ENCODE measurements around the gene TAP1. TPM values are rescaled to one million over a fixed set of nuclear protein-coding genes. Genes with fewer than 3 reads are reported as not detected.

TAP1 gene
- total and polyA plus RNA-seq, 4 donors = 15.3 to 21.3 (median 20.2) TPM

GRCh38 chr6:32842690-32843089, 10.8 kb downstream of the TAP1 start:
- H3K9me3 ChIP-seq (ENCODE audit: control insufficient read depth, insufficient read depth, low read length) = no peaks in the 10 kb centered on the region
- no peak overlapping the region for H3K4me3 ChIP-seq (ENCODE audit: low read depth, low read length)
- H3K27me3 ChIP-seq (ENCODE audit: control insufficient read depth, insufficient read depth, low read length) = peaks cover 10% of the 10 kb centered on the region
- H3K36me3 ChIP-seq (ENCODE audit: control insufficient read depth, insufficient read depth, low read length) = peaks cover 14% of the 10 kb centered on the region
- 92% methylated on average over 6 of the region's 8 CpGs for WGBS (ENCODE audit: insufficient coverage)
- DNase-seq (ENCODE audit: low read depth in 4 of 6, low spot score in 6 of 6) = no peak
- H3K4me1 ChIP-seq (ENCODE audit: control insufficient read depth, insufficient read depth, low read length) = peaks cover 25% of the 10 kb centered on the region
- no peak overlapping the region for H3K27ac ChIP-seq (ENCODE audit: low read depth, low read length)

DNA sequence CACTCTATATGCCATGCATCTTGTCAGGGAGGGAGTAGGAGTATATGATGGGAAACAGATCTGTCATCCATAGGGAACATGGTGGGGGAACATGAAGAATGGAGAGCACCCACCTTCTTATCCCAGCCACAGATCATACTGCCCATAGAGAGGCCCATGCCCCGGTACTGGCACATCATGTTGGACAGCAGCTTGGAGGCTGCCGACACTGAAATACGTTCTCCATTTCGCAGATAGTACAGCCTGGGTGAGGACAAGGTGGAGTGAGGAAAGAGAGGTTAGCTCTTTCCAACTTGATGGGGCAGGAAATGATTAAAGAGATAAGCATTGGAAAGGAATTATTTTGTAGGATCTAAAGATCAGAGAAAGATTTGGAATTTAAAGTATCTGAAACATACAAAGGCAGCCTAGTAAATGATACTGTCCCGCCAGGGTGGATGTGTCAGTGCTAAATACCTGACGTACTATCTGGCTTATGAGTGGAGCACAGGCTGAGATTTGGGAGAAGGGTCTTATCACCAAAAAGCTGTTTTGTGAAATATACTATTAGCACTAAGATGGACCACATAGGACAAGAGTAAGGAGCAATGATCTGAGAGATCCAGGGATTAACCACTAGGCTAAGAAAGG, 11.4 kb downstream of the TAP1 start:
- no peak for DNase-seq (ENCODE audit: low read depth in 4 of 6, low spot score in 6 of 6)
- Histone ChIP-seq H3K9me3 (ENCODE audit: control insufficient read depth, insufficient read depth, low read length) (no peaks in the 10 kb centered on the region), H3K4me3 (ENCODE audit: low read depth, low read length) (no peak overlapping the region), H3K27ac (ENCODE audit: low read depth, low read length) (no peak overlapping the region), H3K4me1 (ENCODE audit: control insufficient read depth, insufficient read depth, low read length) (peaks cover 27% of the 10 kb centered on the region), H3K36me3 (ENCODE audit: control insufficient read depth, insufficient read depth, low read length) (peaks cover 10% of the 10 kb centered on the region), H3K27me3 (ENCODE audit: control insufficient read depth, insufficient read depth, low read length) (peaks cover 10% of the 10 kb centered on the region)
- 100% methylated on average over 4 of the region's 6 CpGs for WGBS (ENCODE audit: insufficient coverage)

- 81% methylated on average over 8 of the region's 9 CpGs for WGBS (ENCODE audit: insufficient coverage)
- Histone ChIP-seq H3K27me3 (ENCODE audit: control insufficient read depth, insufficient read depth, low read length) (peaks cover 10% of the 10 kb centered on the region), H3K4me3 (ENCODE audit: low read depth, low read length) (no peak overlapping the region), H3K9me3 (ENCODE audit: control insufficient read depth, insufficient read depth, low read length) (no peaks in the 10 kb centered on the region), H3K36me3 (ENCODE audit: control insufficient read depth, insufficient read depth, low read length) (peaks cover 2% of the 10 kb centered on the region), H3K27ac (ENCODE audit: low read depth, low read length) (no peak overlapping the region), H3K4me1 (ENCODE audit: control insufficient read depth, insufficient read depth, low read length) (peaks cover 27% of the 10 kb centered on the region)
- no peak for DNase-seq (ENCODE audit: low read depth in 4 of 6, low spot score in 6 of 6)
Measured at GRCh38 chr6:32840604-32841246, 12.8 kb downstream of the TAP1 start.

GRCh38 chr6:32839356-32839755, 14.1 kb downstream of the TAP1 start:
- no peak overlapping the region for H3K27ac ChIP-seq (ENCODE audit: low read depth, low read length)
- H3K36me3 ChIP-seq (ENCODE audit: control insufficient read depth, insufficient read depth, low read length) = peaks cover 7% of the 10 kb centered on the region
- peaks cover 10% of the 10 kb centered on the region for H3K27me3 ChIP-seq (ENCODE audit: control insufficient read depth, insufficient read depth, low read length)
- no peaks in the 10 kb centered on the region for H3K9me3 ChIP-seq (ENCODE audit: control insufficient read depth, insufficient read depth, low read length)
- peaks cover 20% of the 10 kb centered on the region for H3K4me1 ChIP-seq (ENCODE audit: control insufficient read depth, insufficient read depth, low read length)
- WGBS (ENCODE audit: insufficient coverage) = 94% methylated on average over 11 of the region's 15 CpGs
- DNase-seq (ENCODE audit: low read depth in 4 of 6, low spot score in 6 of 6) = no peak
- H3K4me3 ChIP-seq (ENCODE audit: low read depth, low read length) = no peak overlapping the region

DNA sequence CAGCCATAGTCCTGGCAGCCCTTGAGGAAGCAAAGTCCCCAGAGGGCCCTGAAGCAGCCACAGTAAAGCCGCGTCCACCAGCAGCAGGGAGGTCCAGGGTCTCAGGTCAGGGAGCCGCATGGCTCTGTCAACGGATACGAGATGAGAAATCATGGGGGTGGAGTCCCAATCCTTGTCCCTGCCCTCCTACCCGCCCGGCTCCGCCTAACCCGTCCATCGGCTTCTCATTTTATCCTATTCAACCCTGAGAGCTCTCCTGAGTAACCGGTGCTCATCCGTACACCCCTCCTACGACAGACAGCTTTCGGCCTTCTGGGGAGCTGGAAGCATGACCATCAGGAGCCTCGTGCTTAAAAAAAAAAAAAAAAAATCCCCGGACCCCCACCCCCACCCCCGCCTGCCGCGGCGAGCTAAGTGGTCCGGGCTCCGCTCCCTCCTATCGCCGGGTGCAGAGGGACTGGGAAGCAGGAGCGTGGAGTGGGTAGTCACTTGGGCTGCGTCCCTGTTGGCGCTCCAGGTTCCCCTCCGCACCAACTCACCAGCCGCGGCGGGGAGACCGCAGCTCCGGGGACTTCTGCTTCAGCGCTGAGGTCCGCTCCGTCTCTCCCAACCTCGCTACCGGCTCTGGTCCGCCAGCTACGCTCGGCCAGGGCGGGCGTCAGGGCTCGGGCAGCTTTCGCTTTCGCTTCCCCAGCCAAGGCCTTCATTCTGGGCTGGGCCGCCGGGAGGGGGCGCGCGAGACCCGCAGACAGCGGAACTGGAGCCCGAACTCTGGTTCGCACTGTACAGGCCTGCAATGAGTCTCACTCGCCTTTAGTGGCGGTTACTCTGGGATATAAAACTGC, 15.2 kb downstream of the TAP1 start, which contains the start of gene TAP2:
TAP2 (minus strand) TSS at position 626 of the 845 bp plus-strand sequence; CDS start at position 120, 506 bp downstream.
- peaks cover 7% of the 10 kb centered on the region for H3K36me3 ChIP-seq (ENCODE audit: control insufficient read depth, insufficient read depth, low read length)
- peak; percentile 78 to 97 (median 87) for DNase-seq (ENCODE audit: low read depth in 4 of 6, low spot score in 6 of 6)
- peaks cover 1% of the 10 kb centered on the region for H3K27me3 ChIP-seq (ENCODE audit: control insufficient read depth, insufficient read depth, low read length)
- peak within 1 kb of the TSS; percentile 97 for H3K27ac ChIP-seq (ENCODE audit: low read depth, low read length)
- H3K4me1 ChIP-seq (ENCODE audit: control insufficient read depth, insufficient read depth, low read length) = peaks cover 10% of the 10 kb centered on the region
- no peaks in the 10 kb centered on the region for H3K9me3 ChIP-seq (ENCODE audit: control insufficient read depth, insufficient read depth, low read length)
- WGBS (ENCODE audit: insufficient coverage) = under 1% methylated on average over 46 of the region's 57 CpGs
- H3K4me3 ChIP-seq (ENCODE audit: low read depth, low read length) = peak within 1 kb of the TSS; percentile 82

DNA sequence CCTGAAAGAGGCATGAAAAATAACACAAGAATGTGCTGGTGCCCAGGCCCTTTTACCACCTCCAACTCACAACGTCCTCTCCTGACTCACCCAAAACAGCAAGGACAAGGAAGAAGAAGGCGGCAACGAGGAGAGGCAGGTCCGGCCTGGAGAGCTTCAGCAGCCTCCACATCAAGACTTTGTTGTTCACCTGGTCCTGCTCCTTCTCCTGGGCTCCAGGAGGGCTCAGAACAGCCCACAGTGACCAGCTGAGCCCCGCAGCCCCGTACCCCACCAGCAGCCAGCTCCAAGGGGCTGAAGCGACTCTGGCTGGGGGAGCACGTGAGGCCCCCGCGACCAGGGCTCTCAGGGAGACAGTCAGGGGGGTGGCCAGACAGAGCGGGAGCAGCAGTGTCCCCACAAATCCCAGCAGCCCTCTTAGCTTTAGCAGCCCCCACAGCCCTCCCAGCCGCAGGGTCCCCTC, 15.8 kb downstream of the TAP1 start:
- peak overlapping the region; percentile 82 for H3K4me3 ChIP-seq (ENCODE audit: low read depth, low read length)
- 32% methylated on average over 12 of the region's 12 CpGs for WGBS (ENCODE audit: insufficient coverage)
- H3K27ac ChIP-seq (ENCODE audit: low read depth, low read length) = peak overlapping the region; percentile 97
- peaks cover 10% of the 10 kb centered on the region for H3K4me1 ChIP-seq (ENCODE audit: control insufficient read depth, insufficient read depth, low read length)
- H3K27me3 ChIP-seq (ENCODE audit: control insufficient read depth, insufficient read depth, low read length) = no peaks in the 10 kb centered on the region
- H3K36me3 ChIP-seq (ENCODE audit: control insufficient read depth, insufficient read depth, low read length) = peaks cover 7% of the 10 kb centered on the region
- DNase-seq (ENCODE audit: low read depth in 4 of 6, low spot score in 6 of 6) = no peak
- H3K9me3 ChIP-seq (ENCODE audit: control insufficient read depth, insufficient read depth, low read length) = no peaks in the 10 kb centered on the region

DNA sequence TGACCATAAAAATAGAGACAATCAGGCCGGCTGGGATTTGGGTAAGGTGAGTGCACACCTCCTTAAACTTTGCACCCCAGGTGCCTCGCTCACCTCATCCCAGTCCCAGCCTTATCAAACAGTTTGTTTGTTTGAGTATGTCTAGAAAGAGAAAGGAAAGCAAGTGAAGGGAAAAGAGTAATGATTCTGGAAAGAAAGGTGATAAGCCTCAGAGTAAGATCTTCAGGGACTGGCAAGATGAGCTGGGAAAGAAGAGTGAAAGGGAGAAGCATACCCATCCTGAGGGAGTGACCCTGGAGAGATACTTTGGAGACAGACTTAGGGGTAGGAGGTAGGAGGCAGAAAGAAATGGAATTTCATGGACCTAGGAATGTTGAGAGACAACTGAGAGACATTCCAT, 16.6 kb downstream of the TAP1 start:
- Histone ChIP-seq H3K36me3 (ENCODE audit: control insufficient read depth, insufficient read depth, low read length) (peaks cover 10% of the 10 kb centered on the region), H3K27me3 (ENCODE audit: control insufficient read depth, insufficient read depth, low read length) (no peaks in the 10 kb centered on the region), H3K27ac (ENCODE audit: low read depth, low read length) (no peak overlapping the region), H3K4me1 (ENCODE audit: control insufficient read depth, insufficient read depth, low read length) (peaks cover 10% of the 10 kb centered on the region), H3K4me3 (ENCODE audit: low read depth, low read length) (no peak overlapping the region), H3K9me3 (ENCODE audit: control insufficient read depth, insufficient read depth, low read length) (no peaks in the 10 kb centered on the region)
- no peak for DNase-seq (ENCODE audit: low read depth in 4 of 6, low spot score in 6 of 6)
- WGBS (ENCODE audit: insufficient coverage) = no CpG with 5 or more reads among the region's 2 CpGs

DNA sequence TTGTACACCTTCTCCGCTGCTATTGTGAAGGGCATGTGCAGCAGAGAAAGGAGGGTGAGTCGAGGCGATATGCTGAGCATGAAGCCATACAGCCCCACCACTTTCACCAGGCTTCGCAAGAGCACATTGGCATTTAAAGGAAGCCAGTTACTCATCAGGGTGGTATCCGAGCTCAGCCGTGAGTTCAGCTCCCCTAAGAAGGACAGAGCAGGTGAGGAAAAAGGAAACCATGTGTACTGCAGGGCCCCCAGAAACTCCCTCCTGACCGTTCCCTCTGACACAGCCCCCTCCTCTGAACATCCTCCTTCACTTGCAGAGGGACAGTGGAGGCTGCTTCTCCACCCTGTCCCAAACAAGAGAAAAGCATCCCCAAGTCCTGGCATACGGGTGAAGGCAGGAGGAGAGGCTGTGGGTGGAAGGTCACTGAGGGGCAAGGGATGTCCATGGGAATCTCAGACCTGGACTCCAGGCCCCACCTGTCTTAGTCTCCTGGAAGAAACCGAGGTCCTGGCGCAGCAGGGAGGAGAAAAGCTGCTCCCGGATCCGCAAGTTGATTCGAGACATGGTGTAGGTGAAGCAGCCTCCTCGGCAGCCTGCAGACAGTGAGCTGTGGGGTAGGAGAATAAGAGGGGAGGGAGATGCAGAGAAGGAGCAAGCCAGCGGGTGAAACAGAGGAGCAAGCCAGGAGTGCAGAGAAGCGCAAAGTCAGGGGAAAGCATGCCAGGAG, 18.2 kb downstream of the TAP1 start:
- H3K4me3 ChIP-seq (ENCODE audit: low read depth, low read length) = no peak overlapping the region
- H3K27ac ChIP-seq (ENCODE audit: low read depth, low read length) = no peak overlapping the region
- WGBS (ENCODE audit: insufficient coverage) = 81% methylated on average over 9 of the region's 16 CpGs
- H3K36me3 ChIP-seq (ENCODE audit: control insufficient read depth, insufficient read depth, low read length) = peaks cover 13% of the 10 kb centered on the region
- H3K9me3 ChIP-seq (ENCODE audit: control insufficient read depth, insufficient read depth, low read length) = no peaks in the 10 kb centered on the region
- H3K4me1 ChIP-seq (ENCODE audit: control insufficient read depth, insufficient read depth, low read length) = peaks cover 10% of the 10 kb centered on the region
- no peaks in the 10 kb centered on the region for H3K27me3 ChIP-seq (ENCODE audit: control insufficient read depth, insufficient read depth, low read length)
- DNase-seq (ENCODE audit: low read depth in 4 of 6, low spot score in 6 of 6) = no peak

DNA sequence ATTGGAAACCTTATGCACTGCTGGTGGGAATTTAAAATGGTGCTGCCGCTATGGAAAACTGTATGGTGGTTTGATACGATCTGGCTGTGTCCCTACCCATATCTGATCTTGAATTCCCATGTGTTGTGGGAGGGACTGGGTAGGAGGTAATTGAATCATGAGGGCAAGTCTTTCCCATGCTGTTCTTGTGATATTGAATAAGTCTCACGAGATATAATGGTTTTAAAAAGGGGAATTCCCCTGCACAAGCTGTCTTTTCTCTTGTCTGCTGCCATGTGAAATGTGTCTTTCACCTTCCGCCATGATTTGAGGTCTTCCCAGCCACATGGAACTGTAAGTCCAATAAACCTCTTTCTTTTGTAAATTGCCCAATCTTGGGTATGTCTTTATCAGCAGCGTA, 19.8 kb downstream of the TAP1 start:
- 87% methylated on average over 3 of the region's 5 CpGs for WGBS (ENCODE audit: insufficient coverage)
- H3K4me1 ChIP-seq (ENCODE audit: control insufficient read depth, insufficient read depth, low read length) = peaks cover 5% of the 10 kb centered on the region
- DNase-seq (ENCODE audit: low read depth in 4 of 6, low spot score in 6 of 6) = no peak
- H3K27me3 ChIP-seq (ENCODE audit: control insufficient read depth, insufficient read depth, low read length) = no peaks in the 10 kb centered on the region
- H3K9me3 ChIP-seq (ENCODE audit: control insufficient read depth, insufficient read depth, low read length) = no peaks in the 10 kb centered on the region
- H3K27ac ChIP-seq (ENCODE audit: low read depth, low read length) = no peak overlapping the region
- H3K4me3 ChIP-seq (ENCODE audit: low read depth, low read length) = no peak overlapping the region
- H3K36me3 ChIP-seq (ENCODE audit: control insufficient read depth, insufficient read depth, low read length) = peaks cover 30% of the 10 kb centered on the region

Data from spinal cord (tissue), 10 donors.